GM10248 (cell line): ENCODE measurements around the gene ARAP2.

Experiments used
- CTCF ChIA-PET: fragments of 300-600 bp; sonication (Branson Sonifier 250); formaldehyde crosslinking; extraction: SDS; loops from one replicate; lab custom pipeline; 2021; ENCODE audit warnings: antibody characterized with exemption; lab: Yijun Ruan, JAX
- POLR2A ChIA-PET: fragments of 350-650 bp; sonication (Branson Sonifier 250); formaldehyde crosslinking; extraction: SDS; loops from one replicate; lab custom pipeline; 2020; ENCODE audit warnings: antibody characterized with exemption; lab: Yijun Ruan, JAX
- DNase-seq: peaks from one replicate; pipeline ENCODE4 v3.0.0; 2012; ENCODE audit errors: extremely low spot score
- CTCF ChIP-seq: IDR thresholded peaks from 2 replicates; pipeline ENCODE4 v1.5.1; 2012; ENCODE audit warnings: mild to moderate bottlenecking, low read depth; ENCODE audit errors: extremely low read depth, missing control alignments, control extremely low read depth

ARAP2 gene

GRCh38 chr4:36236159-36236558, 8.2 kb downstream of the ARAP2 start:
- ChIA-PET POLR2A (no interaction called here), CTCF (interaction anchor here (1.0 to 1.9 kb wide), 4 partner anchors 8 to 20 kb away, joined by 3 to 4 read pairs (median 4); partner anchors contain the start of gene ARAP2)
- no peak for DNase-seq
- TF ChIP-seq CTCF, result no peak

GRCh38 chr4:36235306-36235705, 9.0 kb downstream of the ARAP2 start:
- TF ChIP-seq CTCF, result no peak
- ChIA-PET POLR2A (no interaction called here), CTCF (interaction anchor here (1.0 to 1.9 kb wide), 5 partner anchors 8 to 19 kb away, joined by 3 to 4 read pairs (median 4); partner anchors contain the start of gene ARAP2)
- no peak for DNase-seq

- DNase-seq, result no peak
- TF ChIP-seq CTCF, result no peak
- POLR2A ChIA-PET, result no interaction called here
- CTCF ChIA-PET, result interaction anchor here (1.0 to 1.6 kb wide), 5 partner anchors 7 to 166 kb away, joined by 3 to 4 read pairs (median 3); no protein-coding TSS in a partner anchor
Measured at GRCh38 chr4:36233567-36234266, 10.6 kb downstream of the ARAP2 start.

GRCh38 chr4:36230534-36230933, 13.8 kb downstream of the ARAP2 start:
- CTCF ChIA-PET, result interaction anchor here (1.0 kb wide), 1 partner anchor 31 kb away, joined by 3 read pairs; no protein-coding TSS in a partner anchor
- POLR2A ChIA-PET, result interaction anchor here (2.2 kb wide), 1 partner anchor 10 kb away, joined by 6 read pairs; no protein-coding TSS in a partner anchor
- no peak for DNase-seq
- no peak for TF ChIP-seq CTCF

GRCh38 chr4:36227913-36228312, 16.4 kb downstream of the ARAP2 start:
- POLR2A ChIA-PET, result no interaction called here
- no peak for DNase-seq
- TF ChIP-seq CTCF, result no peak
- CTCF ChIA-PET, result interaction anchor here (1.2 to 2.2 kb wide), 6 partner anchors 13 to 171 kb away, joined by 3 to 5 read pairs (median 4); no protein-coding TSS in a partner anchor

GRCh38 chr4:36226430-36227227, 17.7 kb downstream of the ARAP2 start:
- POLR2A ChIA-PET, result no interaction called here
- TF ChIP-seq CTCF, result no peak
- no peak for DNase-seq
- CTCF ChIA-PET, result interaction anchor here (0.6 to 2.2 kb wide), 5 partner anchors 8 to 98 kb away, joined by 3 to 5 read pairs (median 3); no protein-coding TSS in a partner anchor
